Fibroblast of the aortic adventitia (primary cell): ENCODE measurements around the gene ZKSCAN4. TPM values are rescaled to one million over a fixed set of nuclear protein-coding genes. Genes with fewer than 3 reads are reported as not detected.

Source experiments
- DNase-seq: peaks from one replicate; pipeline ENCODE4 v3.0.0-alpha.2; 2010; ENCODE audit warnings: low read depth
- H3K4me3 ChIP-seq: 2 replicates; pipeline ENCODE4 v1.5.1; 2011; ENCODE audit warnings: low read depth, mild to moderate bottlenecking, control low read depth, low read length, moderate library complexity
- total RNA-seq: library from RNA; depleted of rRNA; stranded (reverse); fragments of >200 nt; gene quantifications from 2 replicates; pipeline ENCODE4 v1.2.3, GENCODE V29; 2012; ENCODE audit warnings: low replicate concordance
- TF ChIP-seq, protein P1 (sequence below): IDR thresholded peaks from 2 replicates; pipeline ENCODE4 v1.5.1; 2011; ENCODE audit warnings: mild to moderate bottlenecking, low read length, control low read depth, inconsistent platforms; ENCODE audit not compliant: insufficient read depth

The ZKSCAN4 gene
- total RNA-seq = 5.9 and 8.3 TPM in 2 replicates

DNA sequence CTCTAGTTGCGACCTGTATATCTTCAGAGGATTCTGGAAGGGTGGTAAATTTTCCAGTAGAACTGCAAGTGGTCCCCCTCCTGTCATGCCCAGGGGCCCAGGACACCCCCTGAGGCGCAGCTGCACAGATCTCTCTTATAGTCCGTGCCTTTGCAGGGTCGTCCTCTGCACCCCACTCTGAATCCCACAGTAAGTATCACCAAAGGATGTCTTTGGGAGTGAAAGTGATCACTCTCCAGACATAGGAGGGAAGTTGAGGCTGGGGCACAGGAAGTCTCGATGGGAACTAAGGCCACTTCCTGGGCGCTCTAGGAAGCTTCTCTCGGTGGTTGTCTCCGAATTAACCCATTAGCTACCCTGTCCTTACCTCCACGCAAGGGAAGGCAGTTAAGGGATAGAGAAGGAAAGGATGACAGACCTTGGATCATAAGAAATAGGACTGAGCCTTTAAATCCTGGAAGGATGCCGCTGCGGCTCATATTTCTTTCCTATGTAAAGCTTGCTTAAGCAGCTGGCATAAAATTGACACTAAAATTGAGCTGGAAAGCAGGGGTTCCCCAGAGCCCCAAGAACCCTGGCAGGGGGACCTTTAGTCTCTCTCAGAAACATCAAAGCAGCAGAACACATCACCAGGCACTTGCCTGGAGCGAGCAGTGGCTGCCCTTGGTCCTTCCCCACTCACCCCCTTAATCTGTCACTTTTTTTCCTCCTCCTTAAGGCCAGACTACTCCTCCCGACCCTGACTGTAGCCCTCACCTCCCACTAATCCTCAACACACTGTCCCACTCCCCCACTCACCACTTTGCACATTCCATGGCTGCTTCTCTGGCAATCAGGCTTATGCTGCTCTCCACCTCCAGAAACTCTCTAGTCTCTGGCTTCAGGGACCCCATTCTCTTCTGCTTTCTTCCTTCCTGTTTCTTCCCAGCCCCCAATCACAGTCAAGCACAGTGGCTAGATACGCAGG is at the start of gene ZKSCAN4:
TSS of gene ZKSCAN4 (minus strand) at position 261 of the 967 bp plus-strand sequence. CDS start 289 bp downstream, outside the sequence.
- TF ChIP-seq, protein P1, sequence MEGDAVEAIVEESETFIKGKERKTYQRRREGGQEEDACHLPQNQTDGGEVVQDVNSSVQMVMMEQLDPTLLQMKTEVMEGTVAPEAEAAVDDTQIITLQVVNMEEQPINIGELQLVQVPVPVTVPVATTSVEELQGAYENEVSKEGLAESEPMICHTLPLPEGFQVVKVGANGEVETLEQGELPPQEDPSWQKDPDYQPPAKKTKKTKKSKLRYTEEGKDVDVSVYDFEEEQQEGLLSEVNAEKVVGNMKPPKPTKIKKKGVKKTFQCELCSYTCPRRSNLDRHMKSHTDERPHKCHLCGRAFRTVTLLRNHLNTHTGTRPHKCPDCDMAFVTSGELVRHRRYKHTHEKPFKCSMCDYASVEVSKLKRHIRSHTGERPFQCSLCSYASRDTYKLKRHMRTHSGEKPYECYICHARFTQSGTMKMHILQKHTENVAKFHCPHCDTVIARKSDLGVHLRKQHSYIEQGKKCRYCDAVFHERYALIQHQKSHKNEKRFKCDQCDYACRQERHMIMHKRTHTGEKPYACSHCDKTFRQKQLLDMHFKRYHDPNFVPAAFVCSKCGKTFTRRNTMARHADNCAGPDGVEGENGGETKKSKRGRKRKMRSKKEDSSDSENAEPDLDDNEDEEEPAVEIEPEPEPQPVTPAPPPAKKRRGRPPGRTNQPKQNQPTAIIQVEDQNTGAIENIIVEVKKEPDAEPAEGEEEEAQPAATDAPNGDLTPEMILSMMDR = no peak
- DNase-seq = peak; percentile 97
- H3K4me3 ChIP-seq = peak within 1 kb of the TSS; percentile 90

DNA sequence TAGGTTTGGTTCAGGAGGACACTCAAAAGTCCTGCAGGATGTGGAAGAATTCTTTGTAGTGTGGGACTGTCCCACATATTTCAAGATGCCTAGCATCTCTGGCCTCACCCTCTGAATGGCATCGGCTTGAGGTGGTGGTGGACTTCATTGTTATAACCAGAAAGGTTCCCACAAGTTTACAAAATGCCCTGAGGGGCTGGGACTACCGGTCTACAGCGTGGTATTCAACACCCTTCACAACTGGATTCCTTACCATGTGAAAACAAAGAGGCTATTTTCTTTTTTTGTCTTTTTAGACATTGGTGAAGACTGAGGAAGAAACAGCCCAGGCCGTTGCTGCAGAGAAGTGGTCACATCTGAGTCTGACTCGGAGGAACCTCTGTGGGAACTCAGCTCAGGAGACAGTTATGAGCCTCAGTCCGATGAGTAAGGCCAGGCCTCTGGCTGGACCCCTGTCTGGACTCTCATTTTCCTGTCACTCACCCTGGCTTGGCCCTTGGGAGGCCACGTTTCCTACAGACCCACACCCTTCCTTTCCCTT is 44.5 kb upstream of the ZKSCAN4 start:
- DNase-seq = no peak
- TF ChIP-seq, protein P1 = no peak
- H3K4me3 ChIP-seq = no peak overlapping the region

DNA sequence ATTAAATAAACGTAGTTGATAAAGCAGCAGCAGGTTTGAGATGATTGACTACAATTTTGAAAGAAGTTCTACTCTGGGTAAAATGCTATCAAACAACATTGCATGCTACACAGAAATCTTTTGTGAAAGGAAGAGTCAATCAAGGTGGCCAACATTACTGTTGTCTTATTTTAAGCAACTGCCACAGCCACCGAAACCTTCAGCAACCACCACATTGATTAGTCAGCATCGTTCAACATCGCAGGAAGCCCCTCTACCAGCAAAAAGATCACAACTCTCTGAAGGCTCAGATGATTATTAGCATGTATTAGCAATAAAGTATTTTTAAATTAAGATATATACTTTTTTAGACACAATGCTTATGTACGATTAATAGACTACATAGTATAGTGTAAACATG is 43.3 kb upstream of the ZKSCAN4 start:
- no peak for DNase-seq
- TF ChIP-seq, protein P1 = no peak

GRCh38 chr6:28291573-28291972 is 39.5 kb upstream of the ZKSCAN4 start:
- H3K4me3 ChIP-seq = no peak overlapping the region
- no peak for DNase-seq
- TF ChIP-seq, protein P1 = no peak

More for the DNA sequence above, 43.3 kb upstream of the ZKSCAN4 start:
- H3K4me3 ChIP-seq = no peak overlapping the region

DNA sequence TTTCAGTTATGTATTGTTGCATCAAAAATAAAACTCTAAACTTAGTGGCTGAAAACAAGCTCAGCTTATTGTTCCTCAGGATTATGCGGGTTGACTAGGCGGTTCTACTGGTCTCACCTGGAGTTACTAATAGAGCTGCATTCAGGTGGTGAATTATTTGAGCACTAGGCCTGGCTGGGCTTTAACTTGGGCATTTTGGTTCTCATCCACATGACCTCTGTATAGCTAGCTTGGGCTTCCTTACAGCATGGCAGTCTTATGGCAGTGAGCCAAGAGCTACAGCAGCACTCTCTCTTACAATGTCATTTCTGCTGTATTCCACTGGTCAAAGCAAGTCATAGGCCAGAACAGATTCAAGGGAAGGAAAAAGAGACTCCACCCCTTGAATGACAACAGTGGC is 30.9 kb upstream of the ZKSCAN4 start:
- no peak overlapping the region for H3K4me3 ChIP-seq
- TF ChIP-seq, protein P1 = no peak
- no peak for DNase-seq

DNA sequence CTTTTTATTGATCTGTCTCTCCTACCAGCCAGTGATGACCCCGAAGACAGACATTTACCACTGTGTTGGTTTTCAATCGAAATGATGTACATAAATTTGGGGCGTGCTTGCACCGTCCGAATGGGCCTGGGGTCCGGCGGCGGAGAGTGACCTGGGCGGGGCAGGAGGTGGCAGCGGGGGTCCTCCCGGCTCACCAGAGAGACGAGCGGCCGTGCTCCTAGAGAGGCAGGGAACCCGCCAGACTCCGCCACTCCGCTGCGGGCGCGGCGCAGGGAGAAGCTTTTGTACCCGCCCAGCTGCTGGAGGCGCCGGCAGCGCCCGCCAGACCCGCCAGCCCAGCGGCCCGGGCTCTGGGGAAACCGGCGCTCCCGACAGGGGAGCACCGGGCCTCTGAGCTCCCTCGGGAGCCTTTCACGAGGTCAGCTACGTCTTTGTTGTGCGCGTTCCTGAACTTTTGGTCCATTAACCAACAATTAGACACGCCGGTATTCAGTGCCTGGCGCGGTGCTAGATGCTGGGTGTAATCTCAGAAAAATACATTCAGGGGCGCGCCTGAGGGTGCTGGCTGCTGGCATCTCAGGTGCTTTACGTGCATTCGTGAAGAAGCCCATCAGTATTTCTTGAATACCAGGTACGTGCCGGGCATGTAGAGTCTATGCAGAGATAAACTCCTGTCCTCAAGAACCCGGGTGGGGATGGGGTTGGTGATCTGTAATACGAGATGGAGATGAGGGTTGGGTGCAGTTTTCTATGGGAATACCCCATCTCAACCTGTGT is 29.4 kb upstream of the ZKSCAN4 start, which contains the start of gene PGBD1:
TSS of gene PGBD1 (plus strand) at position 285 of the 777 bp plus-strand sequence. CDS start 2,242 bp downstream, outside the sequence.
- peak; percentile 73 for DNase-seq
- TF ChIP-seq, protein P1 = no peak
- H3K4me3 ChIP-seq = peak within 1 kb of the TSS; percentile 75
